SIG-M5 treated with dmso at 0.1 percent for 504 hours (cell line): Measurements from ENCODE around the gene NAP1L3.

Experiments
- DNase-seq: peaks from one replicate; lab custom pipeline; 2025; ENCODE audit not compliant: unreplicated experiment; lab: John Stamatoyannopoulos, UW

NAP1L3 gene, protein sequence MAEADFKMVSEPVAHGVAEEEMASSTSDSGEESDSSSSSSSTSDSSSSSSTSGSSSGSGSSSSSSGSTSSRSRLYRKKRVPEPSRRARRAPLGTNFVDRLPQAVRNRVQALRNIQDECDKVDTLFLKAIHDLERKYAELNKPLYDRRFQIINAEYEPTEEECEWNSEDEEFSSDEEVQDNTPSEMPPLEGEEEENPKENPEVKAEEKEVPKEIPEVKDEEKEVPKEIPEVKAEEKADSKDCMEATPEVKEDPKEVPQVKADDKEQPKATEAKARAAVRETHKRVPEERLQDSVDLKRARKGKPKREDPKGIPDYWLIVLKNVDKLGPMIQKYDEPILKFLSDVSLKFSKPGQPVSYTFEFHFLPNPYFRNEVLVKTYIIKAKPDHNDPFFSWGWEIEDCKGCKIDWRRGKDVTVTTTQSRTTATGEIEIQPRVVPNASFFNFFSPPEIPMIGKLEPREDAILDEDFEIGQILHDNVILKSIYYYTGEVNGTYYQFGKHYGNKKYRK

DNA sequence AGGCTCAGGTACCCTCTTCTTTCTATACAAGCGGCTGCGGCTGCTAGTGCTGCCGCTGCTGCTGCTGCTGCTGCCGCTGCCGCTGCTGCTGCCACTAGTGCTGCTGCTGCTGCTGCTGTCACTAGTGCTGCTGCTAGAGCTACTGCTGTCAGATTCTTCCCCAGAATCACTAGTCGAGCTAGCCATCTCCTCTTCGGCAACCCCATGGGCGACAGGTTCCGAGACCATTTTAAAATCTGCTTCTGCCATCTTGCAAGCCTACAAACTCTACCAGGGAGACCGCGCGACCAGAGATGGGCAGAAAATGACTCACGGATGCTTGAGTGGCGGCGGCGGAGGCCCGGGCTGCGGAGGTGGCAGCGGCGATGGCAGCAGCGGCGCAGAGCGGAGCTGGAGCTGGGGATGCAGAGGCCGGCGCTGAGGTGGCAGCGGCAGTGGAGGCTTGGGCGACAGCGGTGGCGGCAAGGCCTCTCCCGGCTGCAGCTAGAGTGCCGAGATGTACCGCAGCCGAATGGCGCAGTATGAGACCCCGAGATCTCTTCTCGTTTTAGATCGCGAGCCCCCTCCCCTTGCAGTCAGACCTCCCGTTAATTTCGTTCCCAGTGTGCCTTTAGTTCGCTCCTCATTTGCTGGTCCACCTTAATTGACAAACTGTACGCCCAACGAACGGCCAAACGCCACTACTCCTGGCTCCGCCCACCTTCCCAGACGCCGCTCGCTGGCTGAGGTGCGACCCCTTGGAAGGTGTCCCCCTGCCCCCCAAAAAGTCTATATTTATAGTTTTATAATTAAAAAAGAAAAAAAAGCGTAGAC lies at the start of gene NAP1L3:
TSS of gene NAP1L3 (minus strand) at position 523 of the 813 bp plus-strand sequence. CDS start at position 249, 274 bp downstream.
- DNase-seq, result peak; percentile 11

DNA sequence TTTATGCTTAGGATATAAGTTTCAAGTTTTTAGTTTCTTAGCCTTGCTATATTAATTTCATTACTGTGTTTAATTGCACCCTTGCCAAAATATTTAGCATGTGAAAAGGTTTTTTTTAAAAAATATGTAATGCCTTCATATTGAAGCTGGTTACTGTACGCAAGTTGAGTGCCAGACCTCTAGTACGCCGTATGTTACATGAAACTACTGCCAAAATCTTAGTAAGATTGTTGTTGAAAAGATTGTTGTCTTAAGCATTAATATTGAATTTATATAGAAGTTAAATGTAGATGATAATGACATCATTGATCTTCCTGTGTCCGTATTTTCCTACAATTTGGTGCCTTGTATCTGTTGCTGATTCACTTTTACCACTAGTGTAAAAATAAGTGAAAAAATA lies 37.7 kb upstream of the NAP1L3 start:
- DNase-seq, result no peak

DNA sequence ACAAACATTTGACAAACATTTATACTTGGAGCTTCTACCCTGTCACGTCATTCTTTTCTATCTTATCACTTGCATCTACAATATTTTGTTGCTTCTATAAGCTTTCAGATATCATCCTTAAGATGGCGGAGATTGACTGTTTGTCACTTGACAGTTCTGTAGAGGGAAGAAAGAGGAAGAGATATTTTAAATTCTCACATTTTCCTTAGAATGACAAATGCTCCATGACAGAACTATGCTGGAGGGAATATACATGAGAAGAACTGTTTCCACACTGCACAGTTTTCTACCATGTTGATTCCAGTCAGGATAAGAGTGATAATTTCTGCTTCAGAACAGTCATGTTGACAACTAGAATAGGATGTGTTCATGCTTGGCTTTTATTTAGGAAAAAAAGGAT lies 30.3 kb upstream of the NAP1L3 start:
- no peak for DNase-seq

DNA sequence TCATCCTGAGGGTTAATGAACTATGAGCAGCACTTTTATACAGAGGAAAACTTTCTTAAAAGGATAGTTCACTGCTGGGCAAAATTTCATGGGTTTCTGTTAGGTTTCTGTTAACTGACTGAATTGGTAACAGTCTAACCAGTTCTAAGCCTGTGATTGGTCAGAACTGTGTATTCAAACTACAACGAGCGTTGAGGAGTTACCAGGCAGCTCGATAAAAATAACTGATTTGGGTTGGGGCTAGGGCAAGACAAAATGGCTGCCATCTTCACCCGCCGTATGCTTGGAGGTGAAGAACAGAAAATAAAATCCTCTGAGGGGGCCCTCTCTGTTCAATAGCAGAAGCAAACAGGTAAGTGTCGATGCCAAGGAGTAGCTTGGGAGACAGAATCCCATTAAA lies 22.6 kb upstream of the NAP1L3 start:
- no peak for DNase-seq

DNA sequence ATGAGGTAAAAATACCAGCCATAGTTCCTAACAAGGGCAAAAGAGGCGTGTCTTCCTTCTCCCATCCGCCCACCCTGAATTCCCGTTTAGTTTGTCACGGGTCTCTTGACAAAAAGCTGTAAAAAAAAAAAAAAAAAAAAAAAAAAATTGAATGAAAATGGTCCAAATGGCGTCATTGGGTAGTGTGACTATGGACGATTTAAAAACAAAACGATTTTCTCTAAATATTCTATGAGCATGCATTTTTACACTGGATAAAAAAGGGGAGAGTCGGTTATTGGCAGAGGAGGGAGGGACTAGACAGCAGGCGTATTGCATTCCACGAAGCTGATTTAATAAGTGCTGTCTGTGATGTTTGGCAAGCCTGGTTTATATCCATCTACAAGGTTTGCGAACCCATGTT lies 492 bp upstream of the NAP1L3 start, which contains the start of gene FAM133A:
TSS of gene FAM133A (plus strand) at position 338 of the 403 bp plus-strand sequence. CDS start 35,214 bp downstream, outside the sequence.
- no peak for DNase-seq

DNA sequence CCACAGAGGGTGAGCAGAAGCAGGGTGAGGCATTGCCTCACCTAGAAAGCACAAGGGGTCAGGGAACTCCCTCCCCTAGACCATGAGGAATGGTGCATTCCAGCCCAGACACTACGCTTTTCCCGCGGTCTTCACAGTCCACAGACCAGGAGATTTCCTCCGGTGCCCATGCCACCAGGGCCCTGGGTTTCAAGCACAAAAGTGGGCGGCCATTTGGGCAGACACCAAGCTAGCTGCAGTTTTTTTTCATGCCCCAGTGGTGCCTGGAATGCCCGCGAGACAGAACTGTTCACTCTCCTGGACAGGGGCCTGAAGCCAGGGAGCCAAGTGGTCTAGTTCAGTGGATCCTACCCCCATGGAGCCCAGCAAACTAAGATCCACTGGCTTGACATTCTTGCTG lies 12.8 kb downstream of the NAP1L3 start:
- no peak for DNase-seq

DNA sequence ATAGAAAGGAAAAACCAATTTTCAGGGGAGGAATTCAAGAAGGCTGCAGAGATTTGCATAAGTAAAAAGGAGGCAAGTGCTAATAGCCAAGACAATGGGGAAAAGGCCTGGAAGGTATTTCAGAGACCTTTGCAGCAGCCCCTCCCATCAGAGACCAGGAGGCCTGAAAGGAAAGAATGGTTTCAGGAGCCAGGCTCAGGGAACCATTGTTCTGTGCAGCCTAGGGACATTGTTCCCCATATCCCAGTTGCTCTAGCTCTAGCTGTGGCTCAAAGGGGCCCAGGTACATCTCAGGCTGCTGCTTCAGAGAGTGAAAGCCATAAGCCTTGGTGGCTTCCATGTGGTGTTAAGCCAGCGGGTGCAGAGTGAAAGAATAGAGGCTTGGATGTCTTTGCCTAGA lies 24.0 kb downstream of the NAP1L3 start:
- no peak for DNase-seq

DNA sequence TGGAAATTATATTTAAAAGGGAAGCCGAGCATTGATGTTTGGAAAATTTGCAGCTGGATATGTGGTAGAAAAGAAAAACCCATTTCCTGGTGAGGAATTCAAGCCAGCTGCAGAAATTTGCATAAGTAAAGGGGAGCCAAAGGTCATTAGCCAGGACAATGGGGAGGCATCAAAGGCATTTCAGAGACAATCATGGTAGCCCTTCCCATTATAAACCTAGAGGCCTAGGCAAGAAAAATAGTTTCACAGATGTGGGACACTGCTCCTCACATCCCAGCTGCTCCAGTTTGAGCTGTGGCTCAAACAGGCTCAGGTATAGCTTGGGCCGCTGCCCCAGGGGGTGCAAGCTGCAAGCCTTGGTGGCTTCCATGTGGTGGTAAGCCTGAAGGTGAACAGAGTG lies 35.8 kb downstream of the NAP1L3 start:
- DNase-seq, result no peak
